ENCODE measurements around the gene ST8SIA1. TPM values are rescaled to one million over a fixed set of nuclear protein-coding genes. Genes with fewer than 3 reads are reported as not detected.

ST8SIA1 gene
- total RNA-seq, 1 experiment from 2014 or later: not detected

DNA sequence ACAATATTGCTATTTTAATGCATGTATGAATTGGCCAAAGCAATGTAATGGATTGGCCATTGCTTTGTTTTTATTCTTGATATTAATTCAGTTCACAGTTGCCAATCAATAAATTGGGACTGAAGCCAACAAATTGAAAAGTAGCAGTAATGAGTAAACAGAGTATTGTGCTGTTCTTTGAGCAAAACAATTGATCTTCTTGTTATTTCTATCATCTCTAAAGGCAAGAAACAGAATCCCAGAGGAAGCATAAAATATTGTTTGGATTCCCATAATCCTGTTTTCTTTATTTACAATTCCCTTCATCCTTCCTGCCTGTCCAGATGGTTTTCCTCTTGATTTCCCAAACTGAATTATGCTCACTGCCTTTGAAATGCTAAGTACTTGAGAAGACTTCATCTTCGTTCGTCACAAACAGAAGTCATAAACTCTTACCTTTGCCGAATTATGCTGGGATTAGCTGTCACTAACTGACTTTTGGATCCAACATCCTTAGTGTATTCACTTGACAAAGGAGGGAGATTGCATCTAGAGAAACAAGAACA, 85.9 kb downstream of the ST8SIA1 start:
- no peak for DNase-seq (ENCODE audit: extremely low read depth, low read depth)

DNA sequence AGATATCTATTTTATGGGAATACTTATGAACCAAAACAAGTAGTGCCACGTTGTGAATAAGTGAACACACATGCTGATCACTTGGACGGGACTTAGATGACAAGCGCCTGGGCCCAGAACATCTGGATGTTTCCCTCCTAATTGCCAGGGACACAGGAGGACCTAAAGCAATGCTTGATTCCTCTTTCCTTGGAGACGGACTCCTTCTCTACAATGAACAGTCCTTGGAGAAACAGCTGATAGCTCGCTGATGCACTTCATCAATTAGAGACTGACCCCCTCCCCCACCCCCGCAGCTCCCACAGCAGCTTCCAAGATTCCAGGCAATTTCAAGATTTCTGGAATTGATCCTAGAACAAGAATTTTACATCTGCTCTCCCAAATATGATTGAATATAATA, 86.4 kb downstream of the ST8SIA1 start:
- no peak for DNase-seq (ENCODE audit: extremely low read depth, low read depth)

DNA sequence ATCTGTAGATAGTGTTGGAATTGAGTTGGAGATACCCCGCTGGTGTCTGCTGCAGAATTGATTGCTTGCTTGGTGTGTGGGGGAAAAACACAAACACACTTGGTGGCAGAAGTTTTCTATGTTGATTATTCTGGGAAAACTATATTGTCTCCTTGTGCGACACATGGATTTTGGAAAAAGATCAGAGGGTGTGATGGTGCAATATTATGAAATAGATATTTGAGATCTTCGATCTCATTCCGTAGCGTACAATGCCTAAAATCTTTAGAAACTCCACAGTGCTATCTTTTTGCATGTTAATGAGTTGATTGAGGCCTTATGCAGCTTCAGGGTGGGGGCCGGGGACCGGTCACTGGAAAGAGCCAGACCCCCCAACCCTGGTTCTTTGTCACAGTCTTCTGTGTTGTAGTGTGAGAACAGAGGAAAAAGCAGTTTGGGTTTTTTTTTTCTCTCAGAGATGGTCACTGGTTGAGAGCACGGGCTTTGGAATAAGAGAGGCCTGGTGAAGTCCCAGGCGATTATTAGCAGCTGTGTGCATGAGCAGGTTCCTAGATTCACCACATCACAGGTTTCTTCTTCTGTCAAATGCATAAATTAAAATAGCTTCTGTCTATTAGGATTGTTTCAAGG, 88.2 kb downstream of the ST8SIA1 start:
- no peak for DNase-seq (ENCODE audit: extremely low read depth, low read depth)

DNA sequence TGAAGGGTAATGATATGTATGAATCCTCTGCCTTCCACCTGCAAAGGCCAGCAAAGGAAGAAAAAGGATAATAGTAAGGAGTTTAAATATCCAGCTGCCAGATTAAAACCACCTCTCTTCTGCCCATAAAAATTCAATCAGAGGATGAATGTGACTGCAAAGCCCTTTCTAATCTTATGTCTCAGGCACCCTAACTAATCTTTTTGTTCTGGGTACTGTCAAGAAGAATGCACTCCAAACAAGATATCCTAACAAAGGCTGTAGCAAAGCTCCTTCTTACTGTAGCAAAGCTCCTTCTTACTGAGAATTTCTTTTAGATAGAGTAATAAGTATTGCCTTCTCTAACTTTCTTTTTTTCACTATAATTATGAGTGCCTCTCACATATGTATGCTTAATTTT, 91.8 kb downstream of the ST8SIA1 start:
- DNase-seq (ENCODE audit: extremely low read depth, low read depth): no peak

DNA sequence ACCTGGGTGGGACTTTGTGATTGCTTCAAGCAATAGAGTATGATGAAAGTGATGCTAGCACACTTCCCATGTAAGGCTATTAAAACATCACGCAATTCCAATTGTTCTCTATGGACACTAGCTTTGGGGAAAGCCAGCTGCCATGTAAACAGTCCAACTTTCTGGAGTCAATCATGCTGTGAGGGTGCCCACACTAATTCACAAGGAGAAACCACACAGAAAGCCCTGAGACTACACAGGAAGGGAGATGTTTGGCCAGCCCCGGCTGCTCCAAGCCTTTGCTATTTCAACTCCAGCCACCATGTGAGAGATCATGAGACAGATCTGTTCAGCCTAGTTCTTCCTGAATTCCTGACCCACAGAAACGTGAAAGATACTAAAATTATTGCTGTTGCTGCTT, 96.3 kb downstream of the ST8SIA1 start:
- no peak for DNase-seq (ENCODE audit: extremely low read depth, low read depth)

DNA sequence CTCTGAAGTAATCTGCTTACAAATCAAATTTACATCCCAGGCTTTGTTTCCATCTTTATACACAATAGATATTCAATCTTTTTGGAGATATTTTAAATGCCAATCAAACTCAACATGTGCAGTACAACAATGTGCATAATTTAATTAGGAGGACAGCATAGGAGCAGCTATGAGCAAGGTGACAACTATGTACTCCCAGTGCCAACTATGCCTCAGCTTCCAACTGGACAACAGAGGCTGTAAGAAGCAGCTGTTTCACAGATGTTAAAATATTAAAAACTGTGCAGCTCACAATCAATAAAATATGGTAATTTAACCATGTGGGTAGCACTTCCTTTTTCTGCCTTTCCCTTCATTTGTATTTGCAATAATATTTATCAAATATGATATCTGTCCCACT, 99.9 kb downstream of the ST8SIA1 start:
- DNase-seq (ENCODE audit: extremely low read depth, low read depth): no peak

DNA sequence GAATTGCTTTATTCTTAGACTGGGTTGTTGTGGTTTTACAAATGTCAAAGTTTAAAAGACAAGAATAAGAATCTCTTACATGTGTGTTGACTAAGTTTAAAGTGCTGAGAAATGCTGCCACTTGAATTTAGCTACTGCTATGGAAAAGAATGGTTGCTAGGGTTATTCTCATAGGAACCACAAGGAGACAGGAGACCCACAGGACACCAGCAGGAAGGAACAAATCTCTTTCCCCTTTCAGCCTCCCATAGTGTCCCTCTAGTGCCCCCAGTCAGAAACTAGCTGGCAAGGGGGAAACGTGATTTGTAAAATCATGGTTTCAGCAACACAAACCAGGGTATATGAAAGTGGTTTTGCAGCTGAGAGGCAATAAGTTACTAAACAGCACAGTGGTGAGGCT, 102.7 kb downstream of the ST8SIA1 start:
- no peak for DNase-seq (ENCODE audit: extremely low read depth, low read depth)

DNA sequence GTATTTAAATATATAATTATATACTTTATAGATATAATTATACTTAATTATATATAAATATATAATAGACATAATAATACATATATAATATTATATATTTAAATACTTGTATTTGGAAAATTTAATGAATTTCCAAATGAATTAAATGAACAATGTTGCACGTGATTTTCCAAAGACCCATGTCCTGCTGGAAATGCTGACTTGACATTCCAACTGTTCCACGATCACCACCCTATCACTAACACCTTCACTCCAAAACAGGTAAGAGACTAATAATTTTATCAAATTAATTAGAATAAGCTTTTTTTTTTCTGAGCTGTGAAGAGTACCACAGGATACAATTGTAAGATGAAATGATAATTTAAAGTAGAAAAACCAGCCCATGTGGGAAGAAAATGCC, 103.4 kb downstream of the ST8SIA1 start:
- no peak for DNase-seq (ENCODE audit: extremely low read depth, low read depth)

DNA sequence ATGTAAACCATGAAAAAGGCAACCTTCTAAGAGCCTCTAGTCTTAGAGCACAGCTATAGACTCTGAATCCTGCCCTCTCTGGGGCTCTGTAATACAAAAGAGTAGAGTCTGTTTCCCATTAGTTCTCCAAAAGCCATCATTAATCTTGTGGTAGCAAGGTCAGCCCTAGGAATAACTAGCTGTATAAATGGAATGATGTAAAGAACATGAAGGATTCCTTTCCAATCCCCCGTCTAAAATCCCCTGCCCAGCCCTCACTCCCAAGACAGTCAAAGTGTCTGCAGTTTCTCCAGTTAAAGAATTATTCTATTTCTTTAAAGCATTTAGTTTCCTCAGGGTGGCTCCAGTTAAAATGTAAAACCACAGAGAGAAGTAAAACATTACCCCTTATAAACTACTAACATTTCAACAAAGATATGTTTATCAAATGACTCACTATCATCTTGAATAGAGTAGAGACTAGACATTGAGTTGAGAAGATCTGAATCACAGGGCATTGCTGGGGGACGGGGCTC, 104.2 kb downstream of the ST8SIA1 start:
- no peak for DNase-seq (ENCODE audit: extremely low read depth, low read depth)

DNA sequence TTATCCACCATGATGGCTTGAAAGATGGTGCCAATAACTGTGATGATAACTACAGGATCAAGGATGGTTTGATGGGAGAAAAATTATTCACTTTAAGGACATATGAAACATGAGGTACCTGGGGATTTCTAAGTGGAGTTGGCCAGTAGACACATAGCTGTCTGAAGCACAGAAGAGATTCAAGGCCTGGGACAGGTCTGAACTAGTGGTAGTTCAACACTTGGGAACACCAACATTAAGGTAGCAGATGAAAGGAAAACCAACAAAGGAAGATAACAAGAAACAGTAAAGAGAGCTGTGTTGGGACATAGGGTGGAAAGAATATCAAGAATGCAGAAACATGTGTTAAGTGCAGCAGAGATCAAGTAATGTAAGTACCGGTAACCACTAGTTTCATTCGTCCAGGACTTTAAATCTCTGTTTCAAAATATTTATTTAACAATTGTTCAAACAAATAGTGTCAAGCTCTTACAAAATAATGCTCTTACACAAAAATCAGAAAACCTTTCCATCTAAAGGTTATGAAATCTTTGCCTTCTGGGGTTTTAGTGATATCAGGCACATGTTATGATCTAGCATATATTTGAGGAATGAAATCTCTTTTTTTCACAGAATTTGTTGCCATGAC, 104.7 kb downstream of the ST8SIA1 start:
- DNase-seq (ENCODE audit: extremely low read depth, low read depth): no peak

DNA sequence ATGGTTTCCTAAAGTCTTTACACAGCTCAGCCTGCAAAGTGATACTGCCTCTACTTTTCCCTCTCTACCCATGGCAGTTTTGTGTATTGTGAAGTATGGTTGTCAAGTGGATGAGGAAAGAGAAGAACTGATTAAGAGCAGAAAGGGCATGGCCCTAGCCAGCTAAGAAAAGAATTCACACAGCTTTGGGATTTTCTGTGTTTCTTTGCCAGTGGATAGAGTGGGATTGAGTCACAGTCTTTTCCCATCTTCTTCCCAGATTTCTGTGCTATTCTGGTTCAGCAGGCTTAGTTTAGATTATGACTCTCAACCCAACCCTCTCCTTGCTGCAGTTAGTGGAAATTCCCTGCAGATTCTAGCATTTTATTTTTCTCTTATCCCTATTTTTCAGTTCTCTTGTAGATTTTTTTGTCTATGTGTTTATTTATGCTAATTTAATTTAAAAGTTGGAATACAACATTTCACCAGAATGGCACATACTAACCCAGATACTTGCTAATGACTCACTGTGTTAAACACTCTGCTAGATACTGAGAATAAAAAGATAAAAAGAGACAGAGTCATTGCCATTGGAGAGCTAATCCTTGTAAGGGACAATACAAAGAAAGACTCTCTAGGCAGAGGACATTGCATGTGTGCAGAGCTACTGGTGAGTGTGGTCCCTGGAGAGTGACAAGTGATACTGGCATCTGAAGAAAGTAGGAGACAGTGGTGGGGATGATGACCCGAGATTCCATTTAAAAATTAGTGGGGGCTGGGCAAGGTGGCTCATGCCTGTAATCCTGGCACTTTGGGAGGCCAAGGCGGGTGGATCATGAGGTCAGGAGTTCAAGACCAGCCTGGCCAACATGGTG, 106.3 kb downstream of the ST8SIA1 start:
- no peak for DNase-seq (ENCODE audit: extremely low read depth, low read depth)

DNA sequence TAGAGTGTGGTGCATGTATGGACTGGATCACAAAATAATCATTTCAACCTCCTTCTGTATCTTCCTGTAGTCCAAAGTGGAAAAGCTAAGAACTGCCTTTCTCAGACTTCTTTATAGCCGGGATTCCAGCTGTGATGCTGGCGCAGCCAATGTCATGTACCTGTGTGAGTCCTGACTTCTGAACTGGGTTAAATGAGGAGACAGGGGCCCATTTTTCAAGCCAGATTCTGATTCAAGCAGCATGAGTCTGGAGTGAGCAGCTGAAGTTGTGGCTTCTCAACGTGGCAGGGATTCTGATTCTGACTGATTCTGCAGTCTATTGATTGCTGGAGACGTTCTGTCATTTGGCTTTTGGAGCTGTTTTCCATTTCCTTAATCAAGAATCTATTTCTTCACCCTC, 111.2 kb downstream of the ST8SIA1 start:
- DNase-seq (ENCODE audit: extremely low read depth, low read depth): no peak

DNA sequence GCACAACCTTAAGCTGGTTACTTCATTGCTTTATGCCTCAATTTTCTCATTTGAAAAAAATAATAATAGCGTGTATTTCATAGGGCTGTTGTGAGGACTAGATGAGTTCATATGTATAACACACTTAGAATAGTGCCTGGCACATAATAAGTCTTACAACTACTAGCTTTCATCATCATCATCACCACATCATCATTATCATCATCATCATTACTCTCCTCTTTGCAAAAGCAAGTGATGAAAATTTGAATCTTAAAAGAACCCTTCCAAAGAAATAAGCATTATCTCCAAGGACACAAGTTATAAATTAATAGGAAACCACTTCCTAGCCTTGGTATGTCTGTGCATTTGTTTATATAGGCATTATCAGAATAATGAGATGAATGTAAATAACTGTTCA, 117.0 kb downstream of the ST8SIA1 start:
- no peak for DNase-seq (ENCODE audit: extremely low read depth, low read depth)

DNA sequence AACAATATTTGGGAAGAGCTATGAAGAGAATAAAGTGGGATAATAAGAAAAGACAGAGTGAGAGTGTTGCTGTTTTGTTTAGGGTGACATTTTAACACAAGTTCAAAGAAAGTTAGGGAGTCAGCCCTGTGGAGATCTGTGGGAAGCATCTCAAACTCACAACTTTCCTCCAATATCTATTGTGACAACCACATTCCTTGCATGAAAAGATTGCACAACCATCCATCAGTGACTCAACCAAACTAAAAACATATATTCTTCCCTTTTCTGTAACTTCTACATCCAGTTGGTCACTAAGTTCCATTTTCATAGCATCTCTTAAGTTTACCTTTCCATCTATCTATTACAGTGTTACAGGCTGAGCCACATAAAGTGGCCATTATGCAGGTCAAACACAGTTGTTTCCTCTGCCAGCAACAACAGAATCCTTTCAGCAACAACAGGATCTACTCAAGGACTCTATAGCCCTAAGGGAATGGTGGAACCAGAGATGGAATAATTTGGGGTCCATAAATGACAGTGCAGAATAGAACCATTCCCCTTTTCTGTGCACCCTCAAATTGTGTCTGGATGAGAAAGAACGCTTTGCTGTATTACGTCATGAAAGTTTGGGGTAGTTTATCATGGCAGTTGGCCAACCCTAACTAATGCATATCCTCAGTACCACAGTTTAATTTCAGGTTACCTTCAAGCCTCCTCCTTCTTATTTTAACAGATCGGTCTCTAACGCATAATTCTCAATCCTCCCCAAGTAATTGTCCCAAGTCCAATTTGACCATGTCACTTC, 118.8 kb downstream of the ST8SIA1 start:
- DNase-seq (ENCODE audit: extremely low read depth, low read depth): no peak

DNA sequence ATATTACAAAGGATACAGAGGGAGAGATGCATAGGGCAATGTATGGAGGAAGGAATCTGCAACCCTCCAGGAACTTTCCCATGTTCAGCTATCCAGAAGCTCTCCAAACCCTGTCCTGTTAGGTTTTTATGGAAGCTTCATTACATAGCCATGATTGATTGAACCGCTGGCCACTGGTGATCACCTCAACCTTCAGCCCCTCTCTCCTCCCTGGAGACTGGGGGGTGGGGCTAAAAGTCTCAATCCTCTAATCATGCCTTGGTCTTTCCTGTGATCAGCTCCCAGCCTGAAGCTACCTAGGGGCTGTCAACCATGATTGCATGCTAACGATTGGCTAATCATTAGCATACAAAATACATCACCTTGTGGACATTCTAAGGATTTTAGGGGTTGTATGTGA, 123.4 kb downstream of the ST8SIA1 start:
- DNase-seq (ENCODE audit: extremely low read depth, low read depth): no peak

DNA sequence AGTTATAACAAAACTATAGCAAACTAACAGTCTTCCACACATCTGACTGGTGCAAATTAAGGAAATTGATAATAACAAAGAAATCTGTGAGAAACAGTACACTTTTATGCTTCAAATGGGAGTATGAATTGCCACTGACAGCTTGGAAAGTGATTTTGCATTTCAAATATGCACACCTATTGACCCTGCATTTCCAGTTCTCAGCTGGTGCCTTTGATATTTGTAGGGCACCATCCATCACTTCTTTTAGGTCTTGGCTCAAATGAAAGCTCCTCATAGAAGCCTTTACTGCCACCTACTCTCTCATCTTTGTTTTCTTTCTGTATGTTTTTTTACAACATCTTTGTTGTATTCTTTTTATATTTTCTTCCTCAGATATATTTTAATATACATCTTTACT, 125.1 kb downstream of the ST8SIA1 start:
- DNase-seq (ENCODE audit: extremely low read depth, low read depth): no peak

DNA sequence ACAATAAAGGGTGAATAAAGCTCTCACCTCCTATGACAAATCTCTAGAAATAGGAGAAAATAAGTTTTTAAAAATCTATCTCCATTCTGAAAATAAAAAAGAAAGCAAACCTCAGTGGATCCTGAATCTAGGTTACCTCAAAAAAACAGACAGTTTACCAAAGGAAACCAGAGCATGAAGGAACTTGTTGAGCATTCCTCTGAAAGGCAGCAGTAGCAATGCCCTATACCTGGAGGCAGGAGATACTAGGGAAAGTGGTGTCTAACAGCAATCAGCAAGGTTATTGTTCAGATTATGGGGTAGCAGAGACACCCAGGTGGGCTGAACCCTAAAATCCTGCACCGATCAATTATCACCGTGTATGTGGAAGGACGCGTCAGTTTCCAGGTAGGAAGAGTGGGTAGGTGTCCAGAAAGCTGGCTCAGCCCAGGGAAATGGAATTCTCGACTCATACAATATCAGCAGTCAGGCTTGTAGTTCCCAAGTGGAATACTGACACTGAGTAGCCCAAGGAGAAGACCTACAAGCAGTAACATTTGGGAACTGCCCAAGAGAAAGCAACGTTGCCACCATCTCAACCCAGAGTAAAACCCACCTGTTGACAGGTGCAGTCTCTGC, 128.3 kb downstream of the ST8SIA1 start:
- DNase-seq (ENCODE audit: extremely low read depth, low read depth): no peak

DNA sequence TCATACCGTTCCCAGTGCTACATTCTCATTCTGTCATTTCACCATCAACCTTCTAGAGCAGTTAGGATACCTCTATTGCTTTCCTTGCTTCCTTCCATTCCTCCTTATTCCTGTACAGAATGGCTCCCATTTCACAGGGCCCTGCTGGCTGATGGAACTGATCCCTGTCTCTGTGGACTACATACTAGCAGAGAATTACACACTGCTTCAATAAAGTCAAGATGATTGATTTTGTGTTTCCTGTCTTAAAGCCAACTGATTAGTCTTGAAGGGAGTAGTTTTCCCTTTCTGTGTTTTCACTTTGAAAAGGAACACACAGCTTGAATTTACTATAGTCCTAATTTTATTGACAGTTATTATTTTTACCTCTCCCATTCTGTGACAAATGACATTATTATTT, 130.1 kb downstream of the ST8SIA1 start:
- DNase-seq (ENCODE audit: extremely low read depth, low read depth): no peak

DNA sequence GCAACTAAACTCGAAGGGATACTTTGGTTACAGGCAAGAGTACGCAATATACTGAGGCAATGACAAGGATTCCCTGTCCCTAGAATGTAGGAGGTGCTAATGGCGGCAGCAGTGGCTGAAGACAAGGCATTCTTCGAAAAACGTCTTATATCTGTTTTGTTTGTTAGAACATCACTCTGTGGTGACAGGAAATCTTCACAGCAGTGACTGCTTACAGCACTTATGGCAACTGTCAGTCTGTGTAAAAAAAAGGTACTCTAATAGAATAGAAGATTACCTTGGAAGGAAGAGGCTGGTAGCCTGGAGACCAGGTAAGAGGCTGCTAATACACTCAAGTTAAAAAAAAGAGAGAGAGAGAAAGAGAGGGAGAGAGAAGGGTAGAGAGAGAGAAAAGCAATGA, 131.7 kb downstream of the ST8SIA1 start:
- no peak for DNase-seq (ENCODE audit: extremely low read depth, low read depth)

DNA sequence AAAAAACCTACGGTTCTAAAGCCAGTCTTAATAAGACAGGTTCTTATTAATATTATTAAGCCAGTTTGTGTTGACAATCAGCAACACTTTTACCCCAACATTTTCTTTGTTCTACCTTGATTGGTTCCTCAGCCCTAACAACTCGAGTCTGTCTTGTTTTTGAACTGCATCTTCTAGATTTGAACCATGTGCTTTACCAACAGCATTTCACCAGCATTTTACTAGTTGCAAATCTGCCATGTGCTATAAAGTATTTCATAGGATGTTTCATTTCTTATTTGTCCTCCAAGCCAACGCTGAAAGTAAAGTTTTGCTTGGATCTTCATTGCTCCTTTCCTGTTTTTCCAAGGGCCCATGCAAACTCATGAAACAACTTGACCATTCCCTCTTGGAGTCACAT, 133.4 kb downstream of the ST8SIA1 start:
- DNase-seq (ENCODE audit: extremely low read depth, low read depth): no peak
